GM12873 (cell line): ENCODE data around the gene RPS4Y2.

Experiments
- TF ChIP-seq, protein P1 (sequence below): IDR thresholded peaks from 2 replicates; pipeline ENCODE4 v1.5.1; 2012; ENCODE audit warnings: low read depth, mild to moderate bottlenecking, moderate library complexity, low read length, control low read depth; ENCODE audit not compliant: insufficient read depth; ENCODE audit errors: missing control alignments

The RPS4Y2 gene

DNA sequence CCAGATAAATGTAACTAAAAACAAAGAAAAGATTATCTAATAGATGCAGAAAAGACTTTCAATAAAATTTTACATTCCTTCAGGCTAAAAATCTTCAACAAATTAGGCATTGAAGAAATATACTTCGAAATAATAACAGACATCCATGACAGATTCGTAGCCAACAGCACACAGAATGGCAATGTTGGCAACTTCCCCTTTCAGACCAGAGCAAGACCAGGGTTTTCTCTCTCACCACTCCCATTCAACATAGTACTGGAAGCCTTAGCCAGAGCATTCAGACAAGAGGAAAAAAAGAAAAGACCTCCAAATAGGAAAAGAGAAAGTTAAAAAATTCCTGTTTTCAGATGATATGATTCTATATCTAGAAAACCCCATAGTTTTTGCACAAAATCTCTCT is 61.2 kb downstream of the RPS4Y2 start:
- TF ChIP-seq, protein P1, sequence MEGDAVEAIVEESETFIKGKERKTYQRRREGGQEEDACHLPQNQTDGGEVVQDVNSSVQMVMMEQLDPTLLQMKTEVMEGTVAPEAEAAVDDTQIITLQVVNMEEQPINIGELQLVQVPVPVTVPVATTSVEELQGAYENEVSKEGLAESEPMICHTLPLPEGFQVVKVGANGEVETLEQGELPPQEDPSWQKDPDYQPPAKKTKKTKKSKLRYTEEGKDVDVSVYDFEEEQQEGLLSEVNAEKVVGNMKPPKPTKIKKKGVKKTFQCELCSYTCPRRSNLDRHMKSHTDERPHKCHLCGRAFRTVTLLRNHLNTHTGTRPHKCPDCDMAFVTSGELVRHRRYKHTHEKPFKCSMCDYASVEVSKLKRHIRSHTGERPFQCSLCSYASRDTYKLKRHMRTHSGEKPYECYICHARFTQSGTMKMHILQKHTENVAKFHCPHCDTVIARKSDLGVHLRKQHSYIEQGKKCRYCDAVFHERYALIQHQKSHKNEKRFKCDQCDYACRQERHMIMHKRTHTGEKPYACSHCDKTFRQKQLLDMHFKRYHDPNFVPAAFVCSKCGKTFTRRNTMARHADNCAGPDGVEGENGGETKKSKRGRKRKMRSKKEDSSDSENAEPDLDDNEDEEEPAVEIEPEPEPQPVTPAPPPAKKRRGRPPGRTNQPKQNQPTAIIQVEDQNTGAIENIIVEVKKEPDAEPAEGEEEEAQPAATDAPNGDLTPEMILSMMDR: no peak
